BE2C (cell line): ENCODE measurements around the gene SLC43A3.

Experiments
- DNase-seq: peaks from one replicate; pipeline ENCODE4 v3.0.0-alpha.2; 2020
- H3K27me3 ChIP-seq: fragments of 250-450 bp; sonication (Bioruptor Pico); 2 replicates; pipeline ENCODE4 v1.5.1; 2020; ENCODE audit warnings: mild to moderate bottlenecking
- H3K36me3 ChIP-seq: fragments of 250-450 bp; sonication (Bioruptor Pico); 2 replicates; pipeline ENCODE4 v1.5.1; 2020; ENCODE audit warnings: mild to moderate bottlenecking
- H3K4me1 ChIP-seq: fragments of 250-450 bp; sonication (Bioruptor Pico); 2 replicates; pipeline ENCODE4 v1.5.1; 2020
- H3K4me3 ChIP-seq: 2 replicates; pipeline ENCODE4 v1.5.1; 2011; ENCODE audit warnings: low read depth, low read length
- H3K9me3 ChIP-seq: fragments of 250-450 bp; sonication (Bioruptor Pico); 2 replicates; pipeline ENCODE4 v1.5.1; 2020
- CTCF ChIP-seq: IDR thresholded peaks from 2 replicates; pipeline ENCODE4 v1.5.1; 2012; ENCODE audit warnings: mild to moderate bottlenecking, low read depth, low read length

SLC43A3 gene

GRCh38 chr11:57399972-57400578 is 26.8 kb downstream of the SLC43A3 start:
- no peaks in the 10 kb centered on the region for H3K9me3 ChIP-seq
- H3K4me1 ChIP-seq, result no peaks in the 10 kb centered on the region
- no peak for TF ChIP-seq CTCF
- H3K36me3 ChIP-seq, result no peaks in the 10 kb centered on the region
- no peak overlapping the region for H3K4me3 ChIP-seq
- H3K27me3 ChIP-seq, result no peaks in the 10 kb centered on the region
- DNase-seq, result no peak

DNA sequence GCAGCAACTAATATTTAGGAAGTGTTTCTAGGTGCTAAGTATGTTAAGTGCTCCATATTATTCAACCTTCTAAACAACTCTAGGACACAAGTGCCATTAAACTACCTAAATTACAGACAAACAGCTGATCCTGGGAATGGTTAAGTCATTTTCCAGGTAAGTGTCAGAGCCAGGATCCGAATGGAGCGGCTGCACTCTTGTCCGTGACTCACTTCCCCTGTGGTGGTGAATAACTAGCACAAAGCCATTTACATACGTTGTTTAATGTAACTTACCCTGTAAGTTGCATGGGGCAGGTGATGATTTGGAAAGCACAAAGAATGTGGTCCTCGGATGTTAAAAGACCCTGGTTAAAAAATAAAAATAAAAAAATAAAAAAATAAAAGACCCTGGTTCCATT is 27.7 kb downstream of the SLC43A3 start:
- no peak for DNase-seq
- H3K4me3 ChIP-seq, result no peak overlapping the region
- H3K36me3 ChIP-seq, result no peaks in the 10 kb centered on the region
- H3K4me1 ChIP-seq, result no peaks in the 10 kb centered on the region
- H3K27me3 ChIP-seq, result no peaks in the 10 kb centered on the region
- TF ChIP-seq CTCF, result no peak
- H3K9me3 ChIP-seq, result no peaks in the 10 kb centered on the region

GRCh38 chr11:57397394-57397990 is 29.4 kb downstream of the SLC43A3 start:
- H3K9me3 ChIP-seq, result no peaks in the 10 kb centered on the region
- no peaks in the 10 kb centered on the region for H3K27me3 ChIP-seq
- no peaks in the 10 kb centered on the region for H3K4me1 ChIP-seq
- no peak overlapping the region for H3K4me3 ChIP-seq
- no peak for TF ChIP-seq CTCF
- no peak for DNase-seq
- H3K36me3 ChIP-seq, result no peaks in the 10 kb centered on the region

DNA sequence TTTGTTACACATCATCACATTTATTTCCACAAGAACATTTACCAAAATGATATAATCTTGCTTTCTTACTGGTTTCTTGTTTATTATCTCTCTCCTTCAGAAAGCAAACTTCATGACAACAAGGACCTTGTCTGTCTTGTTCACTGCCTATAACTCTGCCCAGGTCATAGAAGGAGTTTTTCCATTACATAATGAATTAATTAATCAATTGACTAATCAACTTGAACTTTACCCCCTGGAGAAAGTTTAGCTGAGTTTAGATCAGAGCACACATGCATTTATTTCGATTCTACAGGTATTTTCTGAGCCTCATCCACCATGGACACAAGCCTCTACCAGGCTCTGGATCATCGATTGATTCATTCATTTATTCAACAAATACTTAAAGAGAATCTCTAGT is 30.2 kb downstream of the SLC43A3 start:
- Histone ChIP-seq H3K36me3 (no peaks in the 10 kb centered on the region), H3K9me3 (no peaks in the 10 kb centered on the region), H3K27me3 (no peaks in the 10 kb centered on the region), H3K4me3 (no peak overlapping the region), H3K4me1 (no peaks in the 10 kb centered on the region)
- no peak for DNase-seq
- TF ChIP-seq CTCF, result no peak

DNA sequence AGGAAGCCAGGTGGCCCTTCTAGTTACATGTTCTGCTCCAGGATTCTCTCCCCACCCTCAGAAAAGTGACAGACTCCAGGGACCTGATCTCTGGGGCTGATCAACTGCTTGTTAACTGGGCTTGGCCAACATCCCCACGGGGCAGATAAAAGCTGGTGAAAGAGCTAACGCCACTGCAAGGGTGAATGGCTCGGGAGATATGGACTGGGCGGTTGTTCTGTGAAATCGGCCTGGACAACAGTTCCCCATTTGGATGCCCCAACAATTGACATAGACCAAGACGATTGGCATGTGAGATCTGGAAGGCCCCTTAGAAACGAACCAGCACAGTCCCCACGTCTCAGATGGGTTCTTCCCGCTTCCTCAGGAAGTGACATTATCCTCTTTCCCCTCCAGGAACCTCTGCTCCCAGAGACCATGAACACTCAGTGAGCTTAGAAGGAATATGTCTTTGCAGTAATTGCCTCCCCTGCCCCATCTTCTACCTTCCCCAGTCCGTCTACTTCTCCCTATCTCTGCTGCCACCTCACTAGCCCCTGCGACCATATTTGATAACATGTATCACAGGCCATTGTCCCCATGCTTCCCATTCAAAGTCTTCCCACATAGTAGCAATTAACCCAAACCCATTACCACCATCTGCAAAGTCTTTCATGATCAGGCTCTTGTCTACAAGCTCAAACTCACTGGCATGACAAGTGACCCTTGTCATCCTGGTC is 30.9 kb downstream of the SLC43A3 start:
- DNase-seq, result no peak
- Histone ChIP-seq H3K4me3 (no peak overlapping the region), H3K36me3 (no peaks in the 10 kb centered on the region), H3K27me3 (no peaks in the 10 kb centered on the region), H3K4me1 (no peaks in the 10 kb centered on the region), H3K9me3 (no peaks in the 10 kb centered on the region)
- no peak for TF ChIP-seq CTCF
